GM06990 (cell line): ENCODE results near the gene DERA.

Experiments
- DNase-seq: peaks from one replicate; pipeline ENCODE4 v3.0.0-alpha.2; 2011; ENCODE audit not compliant: insufficient read length; ENCODE audit errors: extremely low read depth
- H3K27me3 ChIP-seq: replicated peaks from 2 replicates; pipeline ENCODE4 v1.6.0; 2011; ENCODE audit warnings: low read length; ENCODE audit not compliant: control insufficient read depth, insufficient read depth
- H3K36me3 ChIP-seq: 2 replicates; pipeline ENCODE4 v1.5.1; 2011; ENCODE audit warnings: low read length; ENCODE audit not compliant: control insufficient read depth, insufficient read depth
- H3K4me3 ChIP-seq: replicated peaks from 2 replicates; pipeline ENCODE4 v1.5.1; 2011; ENCODE audit warnings: low read depth, mild to moderate bottlenecking, control low read depth, low read length
- TF ChIP-seq, protein P1 (sequence below): IDR thresholded peaks from 2 replicates; pipeline ENCODE4 v1.5.1; 2011; ENCODE audit warnings: low read length, control low read depth, mild to moderate bottlenecking, inconsistent platforms; ENCODE audit not compliant: insufficient read depth, poor library complexity, severe bottlenecking

DERA gene

DNA sequence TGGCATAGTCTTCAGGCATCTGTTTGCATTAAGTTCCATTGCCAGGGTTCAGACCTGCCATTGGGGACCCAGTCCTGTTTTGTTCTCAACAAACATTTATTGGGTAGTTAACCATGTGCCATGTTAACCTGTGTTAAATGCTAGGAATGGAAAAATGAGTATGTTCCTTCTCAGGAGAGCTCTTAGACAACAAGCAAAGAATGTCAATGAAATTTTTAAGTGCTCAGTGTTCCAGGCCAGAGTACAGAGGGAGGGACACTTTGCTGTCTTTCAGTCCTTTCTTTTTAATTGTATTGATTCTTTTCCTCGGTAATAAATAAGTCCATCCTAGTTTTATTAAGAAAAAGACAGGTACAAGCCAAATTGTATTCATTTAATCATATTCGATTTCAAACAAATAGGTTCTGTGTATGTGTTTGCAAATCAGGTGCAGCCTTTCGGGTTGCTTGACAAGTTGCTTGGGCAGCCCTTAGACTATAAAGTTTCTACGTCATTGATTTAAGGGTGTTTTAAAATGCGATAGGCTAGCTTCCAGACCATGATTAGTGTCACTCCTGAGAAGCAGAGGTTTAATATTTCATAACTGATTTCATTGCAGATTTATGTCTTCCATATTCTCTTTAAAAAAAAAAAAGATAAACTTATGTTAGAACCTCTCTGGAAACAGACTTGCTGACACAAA is 123.1 kb downstream of the DERA start:
- Histone ChIP-seq H3K27me3 (no peaks in the 10 kb centered on the region), H3K4me3 (no peak overlapping the region), H3K36me3 (no peaks in the 10 kb centered on the region)
- TF ChIP-seq, protein P1, sequence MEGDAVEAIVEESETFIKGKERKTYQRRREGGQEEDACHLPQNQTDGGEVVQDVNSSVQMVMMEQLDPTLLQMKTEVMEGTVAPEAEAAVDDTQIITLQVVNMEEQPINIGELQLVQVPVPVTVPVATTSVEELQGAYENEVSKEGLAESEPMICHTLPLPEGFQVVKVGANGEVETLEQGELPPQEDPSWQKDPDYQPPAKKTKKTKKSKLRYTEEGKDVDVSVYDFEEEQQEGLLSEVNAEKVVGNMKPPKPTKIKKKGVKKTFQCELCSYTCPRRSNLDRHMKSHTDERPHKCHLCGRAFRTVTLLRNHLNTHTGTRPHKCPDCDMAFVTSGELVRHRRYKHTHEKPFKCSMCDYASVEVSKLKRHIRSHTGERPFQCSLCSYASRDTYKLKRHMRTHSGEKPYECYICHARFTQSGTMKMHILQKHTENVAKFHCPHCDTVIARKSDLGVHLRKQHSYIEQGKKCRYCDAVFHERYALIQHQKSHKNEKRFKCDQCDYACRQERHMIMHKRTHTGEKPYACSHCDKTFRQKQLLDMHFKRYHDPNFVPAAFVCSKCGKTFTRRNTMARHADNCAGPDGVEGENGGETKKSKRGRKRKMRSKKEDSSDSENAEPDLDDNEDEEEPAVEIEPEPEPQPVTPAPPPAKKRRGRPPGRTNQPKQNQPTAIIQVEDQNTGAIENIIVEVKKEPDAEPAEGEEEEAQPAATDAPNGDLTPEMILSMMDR = no peak
- no peak for DNase-seq

- H3K4me3 ChIP-seq = no peak overlapping the region
- H3K36me3 ChIP-seq = no peaks in the 10 kb centered on the region
- H3K27me3 ChIP-seq = no peaks in the 10 kb centered on the region
- no peak for DNase-seq
- TF ChIP-seq, protein P1 = no peak
Measured at GRCh38 chr12:16036073-16036472, 124.9 kb downstream of the DERA start.

DNA sequence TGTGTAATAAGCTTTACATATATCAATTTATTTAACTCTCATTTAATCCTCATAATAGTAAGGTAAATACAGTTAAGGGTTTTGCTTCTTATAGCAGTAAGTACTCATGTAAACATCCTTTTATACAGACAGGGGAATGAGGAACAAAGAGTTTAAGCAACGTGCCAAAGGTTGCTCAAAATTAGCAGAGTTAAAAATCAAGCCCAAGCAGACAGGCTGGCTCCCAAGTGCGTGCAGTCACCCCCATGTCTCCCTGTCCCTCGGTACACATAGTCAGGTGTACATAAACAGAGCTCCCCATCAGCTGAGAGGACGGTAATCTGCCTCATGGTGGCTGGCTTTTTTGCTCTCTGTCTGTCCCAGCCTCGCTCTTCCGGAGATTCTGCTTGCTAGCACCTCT is 126.4 kb downstream of the DERA start:
- DNase-seq = no peak
- TF ChIP-seq, protein P1 = no peak
- Histone ChIP-seq H3K36me3 (no peaks in the 10 kb centered on the region), H3K4me3 (no peak overlapping the region), H3K27me3 (no peaks in the 10 kb centered on the region)

GRCh38 chr12:16043480-16043879 is 132.3 kb downstream of the DERA start:
- TF ChIP-seq, protein P1 = no peak
- no peak for DNase-seq
- no peaks in the 10 kb centered on the region for H3K36me3 ChIP-seq
- H3K27me3 ChIP-seq = no peaks in the 10 kb centered on the region
- H3K4me3 ChIP-seq = no peak overlapping the region

DNA sequence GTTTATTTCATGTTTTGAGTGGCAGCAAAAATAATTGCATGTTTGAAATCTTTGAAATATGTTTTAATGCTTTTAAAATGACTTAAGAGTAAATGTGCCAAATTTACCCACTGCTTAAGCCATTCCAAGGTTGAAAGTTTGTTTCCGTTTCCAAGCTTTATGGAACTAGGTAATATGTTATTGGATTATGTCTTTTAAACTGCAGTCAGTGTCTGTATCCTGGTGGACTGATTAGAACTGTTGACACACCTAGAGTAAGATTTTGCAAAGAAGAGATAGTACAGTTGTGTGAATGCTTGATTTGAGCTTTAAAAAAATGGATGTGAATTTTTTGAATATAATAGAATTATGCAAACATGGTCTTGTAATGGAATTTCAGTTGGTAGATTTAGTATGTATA is 135.1 kb downstream of the DERA start:
- no peak for DNase-seq
- Histone ChIP-seq H3K4me3 (no peak overlapping the region), H3K36me3 (no peaks in the 10 kb centered on the region), H3K27me3 (no peaks in the 10 kb centered on the region)
- TF ChIP-seq, protein P1 = no peak

DNA sequence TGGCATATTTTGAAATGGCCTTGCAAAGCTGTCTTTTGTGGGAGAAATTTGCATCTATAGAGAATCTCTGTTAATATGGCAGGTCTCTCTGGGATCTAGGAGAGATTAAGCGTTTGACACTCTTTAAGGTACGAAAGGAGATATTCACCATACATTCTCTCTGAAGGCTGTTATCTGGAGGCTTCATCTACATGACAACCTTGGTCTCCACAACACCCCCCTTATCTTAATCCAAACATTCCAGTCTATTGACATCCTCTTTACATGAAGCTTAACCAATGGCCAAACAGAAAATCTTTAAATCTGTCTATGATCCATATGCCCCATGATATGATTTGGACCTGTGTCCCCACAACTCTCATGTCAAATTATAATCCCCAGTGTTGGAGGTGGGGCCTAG is 137.4 kb downstream of the DERA start:
- Histone ChIP-seq H3K27me3 (no peaks in the 10 kb centered on the region), H3K36me3 (no peaks in the 10 kb centered on the region), H3K4me3 (no peak overlapping the region)
- no peak for DNase-seq
- TF ChIP-seq, protein P1 = no peak
